Osteocyte (in vitro differentiated cells): Measurements from ENCODE around the gene NDUFC1. TPM values are rescaled to one million over a fixed set of nuclear protein-coding genes. Genes with fewer than 3 reads are reported as not detected.
"Not testable (repeated sequence)": the region's sequence is repeated elsewhere in the genome, so short reads cannot be mapped to it uniquely, and the experiment has no call there.

Experiments used
- DNase-seq: peaks from one replicate; pipeline ENCODE4 v3.0.0; 2021; ENCODE audit warnings: mixed read lengths; ENCODE audit not compliant: unreplicated experiment; ENCODE audit errors: extremely low spot score
- H3K27ac Mint-ChIP-seq: one replicate; pipeline ENCODE4 v1.8.0; 2021; ENCODE audit warnings: mild to moderate bottlenecking, mixed read lengths; ENCODE audit not compliant: unreplicated experiment
- H3K27me3 Mint-ChIP-seq: one replicate; pipeline ENCODE4 v1.8.0; 2021; ENCODE audit warnings: mixed read lengths; ENCODE audit not compliant: unreplicated experiment
- H3K36me3 Mint-ChIP-seq: one replicate; pipeline ENCODE4 v1.8.0; 2021; ENCODE audit warnings: mixed read lengths; ENCODE audit not compliant: unreplicated experiment
- H3K4me1 Mint-ChIP-seq: one replicate; pipeline ENCODE4 v1.8.0; 2021; ENCODE audit warnings: mixed read lengths; ENCODE audit not compliant: unreplicated experiment
- H3K4me3 Mint-ChIP-seq: one replicate; pipeline ENCODE4 v1.8.0; 2021; ENCODE audit warnings: mild to moderate bottlenecking, moderate library complexity, mixed read lengths; ENCODE audit not compliant: unreplicated experiment
- H3K9me3 Mint-ChIP-seq: one replicate; pipeline ENCODE4 v1.8.0; 2021; ENCODE audit warnings: mixed read lengths; ENCODE audit not compliant: unreplicated experiment
- total RNA-seq: library from RNA; stranded (reverse); gene quantifications from 2 replicates; pipeline ENCODE4 v1.2.1, GENCODE V29; 2021
- TF ChIP-seq, protein P1 (sequence below): fragments of 200-600 bp; sonication (generic); IDR thresholded peaks from 2 replicates; pipeline ENCODE4 v1.5.0; 2021; ENCODE audit warnings: antibody characterized with exemption, mild to moderate bottlenecking, moderate library complexity

NDUFC1 gene
- total RNA-seq, 1 donor from 2014 or later, result 43.7 TPM

- Mint-ChIP-seq H3K27me3 (no peaks in the 10 kb centered on the region), H3K9me3 (no peaks in the 10 kb centered on the region), H3K36me3 (no peaks in the 10 kb centered on the region), H3K4me3 (peak overlapping the region; percentile 75), H3K27ac (peak overlapping the region; percentile 87), H3K4me1 (peaks cover 17% of the 10 kb centered on the region)
- DNase-seq, result no peak
- TF ChIP-seq, protein P1, sequence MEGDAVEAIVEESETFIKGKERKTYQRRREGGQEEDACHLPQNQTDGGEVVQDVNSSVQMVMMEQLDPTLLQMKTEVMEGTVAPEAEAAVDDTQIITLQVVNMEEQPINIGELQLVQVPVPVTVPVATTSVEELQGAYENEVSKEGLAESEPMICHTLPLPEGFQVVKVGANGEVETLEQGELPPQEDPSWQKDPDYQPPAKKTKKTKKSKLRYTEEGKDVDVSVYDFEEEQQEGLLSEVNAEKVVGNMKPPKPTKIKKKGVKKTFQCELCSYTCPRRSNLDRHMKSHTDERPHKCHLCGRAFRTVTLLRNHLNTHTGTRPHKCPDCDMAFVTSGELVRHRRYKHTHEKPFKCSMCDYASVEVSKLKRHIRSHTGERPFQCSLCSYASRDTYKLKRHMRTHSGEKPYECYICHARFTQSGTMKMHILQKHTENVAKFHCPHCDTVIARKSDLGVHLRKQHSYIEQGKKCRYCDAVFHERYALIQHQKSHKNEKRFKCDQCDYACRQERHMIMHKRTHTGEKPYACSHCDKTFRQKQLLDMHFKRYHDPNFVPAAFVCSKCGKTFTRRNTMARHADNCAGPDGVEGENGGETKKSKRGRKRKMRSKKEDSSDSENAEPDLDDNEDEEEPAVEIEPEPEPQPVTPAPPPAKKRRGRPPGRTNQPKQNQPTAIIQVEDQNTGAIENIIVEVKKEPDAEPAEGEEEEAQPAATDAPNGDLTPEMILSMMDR, result no peak
These were observed 36.1 kb downstream of the NDUFC1 start for GRCh38 chr4:139266208-139266582.

GRCh38 chr4:139265654-139266053 is 36.6 kb downstream of the NDUFC1 start:
- peaks cover 17% of the 10 kb centered on the region for H3K4me1 Mint-ChIP-seq
- no peak for DNase-seq
- H3K9me3 Mint-ChIP-seq, result no peaks in the 10 kb centered on the region
- no peaks in the 10 kb centered on the region for H3K36me3 Mint-ChIP-seq
- H3K27me3 Mint-ChIP-seq, result no peaks in the 10 kb centered on the region
- H3K27ac Mint-ChIP-seq, result no peak overlapping the region
- TF ChIP-seq, protein P1, result no peak
- no peak overlapping the region for H3K4me3 Mint-ChIP-seq

- no peaks in the 10 kb centered on the region for H3K27me3 Mint-ChIP-seq
- no peak overlapping the region for H3K27ac Mint-ChIP-seq
- H3K36me3 Mint-ChIP-seq, result no peaks in the 10 kb centered on the region
- H3K9me3 Mint-ChIP-seq, result no peaks in the 10 kb centered on the region
- TF ChIP-seq, protein P1, result no peak
- peaks cover 25% of the 10 kb centered on the region for H3K4me1 Mint-ChIP-seq
- no peak overlapping the region for H3K4me3 Mint-ChIP-seq
- no peak for DNase-seq
These were observed 45.9 kb downstream of the NDUFC1 start for GRCh38 chr4:139256349-139256748.

- not testable (repeated sequence) for H3K4me3 Mint-ChIP-seq, H3K27ac Mint-ChIP-seq, H3K36me3 Mint-ChIP-seq, DNase-seq, H3K9me3 Mint-ChIP-seq, H3K27me3 Mint-ChIP-seq
- H3K4me1 Mint-ChIP-seq, result peaks cover 25% of the 10 kb centered on the region
These were observed 46.7 kb downstream of the NDUFC1 start for GRCh38 chr4:139255581-139255980.

GRCh38 chr4:139253713-139254112 is 48.6 kb downstream of the NDUFC1 start:
- TF ChIP-seq, protein P1, result no peak
- no peaks in the 10 kb centered on the region for H3K27me3 Mint-ChIP-seq
- no peaks in the 10 kb centered on the region for H3K9me3 Mint-ChIP-seq
- no peaks in the 10 kb centered on the region for H3K36me3 Mint-ChIP-seq
- peaks cover 28% of the 10 kb centered on the region for H3K4me1 Mint-ChIP-seq
- H3K27ac Mint-ChIP-seq, result no peak overlapping the region
- no peak overlapping the region for H3K4me3 Mint-ChIP-seq
- no peak for DNase-seq

DNA sequence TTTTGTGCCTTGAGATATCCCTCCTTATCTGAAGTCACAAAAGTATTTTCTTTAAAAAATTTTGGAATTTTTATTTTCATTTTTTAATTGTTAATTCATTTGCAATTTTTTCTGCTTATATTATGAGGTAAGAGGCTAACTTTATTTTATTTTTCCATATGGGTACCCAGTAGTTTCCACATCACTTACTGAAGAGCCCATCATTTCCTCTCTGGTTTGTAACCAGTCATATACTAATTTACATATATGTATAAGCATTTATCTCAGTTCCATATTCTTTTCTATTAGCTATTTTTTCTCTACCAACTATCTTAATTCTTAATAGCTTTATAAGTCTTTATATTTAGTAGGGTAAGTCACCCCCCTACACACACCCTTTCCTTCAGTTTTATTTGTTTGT is 49.2 kb downstream of the NDUFC1 start:
- Mint-ChIP-seq H3K9me3 (no peaks in the 10 kb centered on the region), H3K27ac (no peak overlapping the region), H3K4me3 (no peak overlapping the region), H3K4me1 (peaks cover 32% of the 10 kb centered on the region), H3K27me3 (no peaks in the 10 kb centered on the region), H3K36me3 (no peaks in the 10 kb centered on the region)
- TF ChIP-seq, protein P1, result no peak
- DNase-seq, result no peak
